Fibroblast of lung (primary cell): ENCODE measurements around the gene EREG.

Source experiments
- EZH2 ChIP-seq: IDR thresholded peaks from 2 replicates; pipeline ENCODE4 v1.5.1; 2012; ENCODE audit warnings: low read length, control low read depth, mild to moderate bottlenecking; ENCODE audit errors: missing control alignments
- TF ChIP-seq, protein P1 (sequence below), 2 donors: IDR thresholded peaks in 1 of 2; conservative IDR thresholded peaks in 1 of 2; 1 replicate in 1 of 2; 2 replicates in 1 of 2; pipeline ENCODE4 v1.5.1; 2011 to 2012; ENCODE audit warnings: low read length in 2 of 2, control low read depth in 1 of 2, inconsistent platforms in 1 of 2, low read depth in 1 of 2, mild to moderate bottlenecking in 1 of 2

DNA sequence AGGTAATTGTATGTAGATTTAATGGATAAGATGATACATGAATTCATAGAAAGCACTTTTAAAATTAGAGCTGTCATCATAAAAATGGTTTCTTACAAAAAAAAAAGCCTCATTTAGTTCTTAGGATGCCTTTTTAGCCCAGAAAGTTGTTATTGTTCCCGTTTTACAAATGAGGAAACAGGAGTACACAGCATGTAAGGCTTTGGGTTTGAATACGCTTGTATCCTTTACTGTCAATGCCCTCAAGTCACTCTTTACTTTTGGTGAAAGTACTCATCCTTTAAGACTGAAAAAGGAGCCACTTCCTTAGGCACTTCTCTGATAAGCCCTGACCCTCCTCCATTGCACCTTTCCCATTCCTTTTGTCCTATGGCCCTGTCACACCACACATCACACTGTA lies 4.9 kb downstream of the EREG start:
- TF ChIP-seq EZH2, result no peak
- TF ChIP-seq, protein P1, sequence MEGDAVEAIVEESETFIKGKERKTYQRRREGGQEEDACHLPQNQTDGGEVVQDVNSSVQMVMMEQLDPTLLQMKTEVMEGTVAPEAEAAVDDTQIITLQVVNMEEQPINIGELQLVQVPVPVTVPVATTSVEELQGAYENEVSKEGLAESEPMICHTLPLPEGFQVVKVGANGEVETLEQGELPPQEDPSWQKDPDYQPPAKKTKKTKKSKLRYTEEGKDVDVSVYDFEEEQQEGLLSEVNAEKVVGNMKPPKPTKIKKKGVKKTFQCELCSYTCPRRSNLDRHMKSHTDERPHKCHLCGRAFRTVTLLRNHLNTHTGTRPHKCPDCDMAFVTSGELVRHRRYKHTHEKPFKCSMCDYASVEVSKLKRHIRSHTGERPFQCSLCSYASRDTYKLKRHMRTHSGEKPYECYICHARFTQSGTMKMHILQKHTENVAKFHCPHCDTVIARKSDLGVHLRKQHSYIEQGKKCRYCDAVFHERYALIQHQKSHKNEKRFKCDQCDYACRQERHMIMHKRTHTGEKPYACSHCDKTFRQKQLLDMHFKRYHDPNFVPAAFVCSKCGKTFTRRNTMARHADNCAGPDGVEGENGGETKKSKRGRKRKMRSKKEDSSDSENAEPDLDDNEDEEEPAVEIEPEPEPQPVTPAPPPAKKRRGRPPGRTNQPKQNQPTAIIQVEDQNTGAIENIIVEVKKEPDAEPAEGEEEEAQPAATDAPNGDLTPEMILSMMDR (conservative IDR thresholded peaks at IDR 0.05 in 1 of 2, IDR thresholded peaks at IDR 0.05 in 1 of 2; ENCODE audit: low read depth in 1 of 2, low read length in 2 of 2), result no peak
